Measurements from ENCODE around the gene NPFFR1. TPM values are rescaled to one million over a fixed set of nuclear protein-coding genes. Genes with fewer than 3 reads are reported as not detected.

Gene NPFFR1
- total RNA-seq, 4 donors from 2014 or later, result 0.22 to 0.42 TPM; not detected in 2

GRCh38 chr10:70306181-70306705 is 22.4 kb upstream of the NPFFR1 start:
- no peak for DNase-seq (ENCODE audit: low spot score in 2 of 2)
- intact Hi-C loops (cut with DNase I; ENCODE audit: low total_unique reads), result no loop called here
- TF ChIP-seq CTCF (IDR thresholded peaks at IDR 0.05) (no peak), POLR2A (IDR thresholded peaks at IDR 0.05) (no peak)
- H3K4me3 ChIP-seq (ENCODE audit: low read depth, poor library complexity, severe bottlenecking), result no peak overlapping the region
- 78 to 90% methylated on average over 4 of the region's 4 CpGs for WGBS, 2 donors

- no peak overlapping the region for H3K4me3 ChIP-seq (ENCODE audit: low read depth, poor library complexity, severe bottlenecking)
- no peak for DNase-seq (ENCODE audit: low spot score in 2 of 2)
- 62 to 69% methylated on average over 2 of the region's 2 CpGs for WGBS, 2 donors
- intact Hi-C loops (cut with DNase I; ENCODE audit: low total_unique reads), result no loop called here
- no peak for TF ChIP-seq CTCF (IDR thresholded peaks at IDR 0.05)
- no peak for TF ChIP-seq POLR2A (IDR thresholded peaks at IDR 0.05)
Measured at GRCh38 chr10:70303730-70304129, 19.9 kb upstream of the NPFFR1 start.

- WGBS, 2 donors, result 47 to 48% methylated on average over 3 of the region's 3 CpGs
- no peak overlapping the region for H3K4me3 ChIP-seq (ENCODE audit: low read depth, poor library complexity, severe bottlenecking)
- TF ChIP-seq CTCF (IDR thresholded peaks at IDR 0.05), result no peak
- DNase-seq (ENCODE audit: low spot score in 2 of 2), result peak in 1 of 2 donors; percentile 51
- intact Hi-C loops (cut with DNase I; ENCODE audit: low total_unique reads), result no loop called here
Measured at GRCh38 chr10:70302292-70302691, 18.5 kb upstream of the NPFFR1 start.

GRCh38 chr10:70300908-70301597 is 17.2 kb upstream of the NPFFR1 start:
- 96 to 98% methylated on average over 18 to 19 of the region's 19 CpGs for WGBS, 2 donors
- H3K4me3 ChIP-seq (ENCODE audit: low read depth, poor library complexity, severe bottlenecking), result no peak overlapping the region
- no peak for DNase-seq (ENCODE audit: low spot score in 2 of 2)
- intact Hi-C loops (cut with DNase I; ENCODE audit: low total_unique reads), result no loop called here
- TF ChIP-seq CTCF (IDR thresholded peaks at IDR 0.05) (no peak), POLR2A (IDR thresholded peaks at IDR 0.05) (no peak)

GRCh38 chr10:70300461-70300860 is 16.7 kb upstream of the NPFFR1 start:
- no peak for DNase-seq (ENCODE audit: low spot score in 2 of 2)
- intact Hi-C loops (cut with DNase I; ENCODE audit: low total_unique reads), result no loop called here
- 92 to 97% methylated on average over 5 to 6 of the region's 6 CpGs for WGBS, 2 donors

More at GRCh38 chr10:70300461-70300860, 16.7 kb upstream of the NPFFR1 start:
- TF ChIP-seq POLR2A (IDR thresholded peaks at IDR 0.05) (no peak), CTCF (IDR thresholded peaks at IDR 0.05) (no peak)
- H3K4me3 ChIP-seq (ENCODE audit: low read depth, poor library complexity, severe bottlenecking), result no peak overlapping the region

Measured in lower leg skin (tissue), 4 donors.